WTC11 (cell line): ENCODE results near the gene MAEA.

Experiments used
- CTCF ChIP-seq: fragments of 200-600 bp; IDR thresholded peaks from 2 replicates; pipeline ENCODE4 v1.8.0; 2022; ENCODE audit warnings: antibody characterized with exemption
- FOXK1 ChIP-seq: sonication (generic); formaldehyde crosslinking; IDR thresholded peaks from 2 replicates; pipeline ENCODE4 v1.8.0; 2022; ENCODE audit warnings: mild to moderate bottlenecking, moderate library complexity, missing genetic modification reagents
- GRHL2 ChIP-seq: fragments of 250-450 bp; sonication (Bioruptor Pico); IDR thresholded peaks from 2 replicates; pipeline ENCODE4 v1.8.0; 2022; ENCODE audit warnings: mild to moderate bottlenecking, moderate library complexity; ENCODE audit not compliant: insufficient replicate concordance, severe bottlenecking
- HMGXB4 ChIP-seq: sonication (generic); formaldehyde crosslinking; IDR thresholded peaks from 2 replicates; pipeline ENCODE4 v1.8.1; 2023; ENCODE audit warnings: mild to moderate bottlenecking, moderate library complexity, missing genetic modification reagents
- IRF2 ChIP-seq: sonication (generic); formaldehyde crosslinking; IDR thresholded peaks from 2 replicates; pipeline ENCODE4 v1.8.0; 2022; ENCODE audit warnings: low read depth, missing genetic modification reagents, borderline replicate concordance
- MAX ChIP-seq: sonication (generic); formaldehyde crosslinking; IDR thresholded peaks from 2 replicates; pipeline ENCODE4 v1.8.0; 2022; ENCODE audit warnings: mild to moderate bottlenecking, missing genetic modification reagents
- NFE2L1 ChIP-seq: sonication (generic); formaldehyde crosslinking; IDR thresholded peaks from 2 replicates; pipeline ENCODE4 v1.8.1; 2023; ENCODE audit warnings: missing genetic modification reagents
- SMAD3 ChIP-seq: sonication (generic); formaldehyde crosslinking; IDR thresholded peaks from 2 replicates; pipeline ENCODE4 v1.8.0; 2022; ENCODE audit warnings: missing genetic modification reagents, mild to moderate bottlenecking, borderline replicate concordance

- TF ChIP-seq NFE2L1 (CRISPR knock-in tag), result no peak
- TF ChIP-seq GRHL2 (CRISPR knock-in tag), result no peak
- no peak for TF ChIP-seq SMAD3 (CRISPR knock-in tag)
- TF ChIP-seq FOXK1 (CRISPR knock-in tag), result peak; percentile 37; the same call in 1 of the 2 replicates
- peak; percentile 7; the same call in 1 of the 2 replicates for TF ChIP-seq MAX (CRISPR knock-in tag)
- no peak for TF ChIP-seq IRF2 (CRISPR knock-in tag)
- no peak for TF ChIP-seq CTCF
- no peak; the same call in 1 of the 2 replicates for TF ChIP-seq HMGXB4 (CRISPR knock-in tag)
Observed at GRCh38 chr4:1249148-1249730, 40.5 kb upstream of the MAEA start.
